ENCODE measurements around the gene PPP1CA. TPM values are rescaled to one million over a fixed set of nuclear protein-coding genes. Genes with fewer than 3 reads are reported as not detected.
A peak's percentile ranks its signal among the peaks of the same experiment; 100 is the strongest.

The PPP1CA gene
- total RNA-seq, 1 experiment from 2014 or later = 449 TPM

GRCh38 chr11:67410369-67410831 is 8.7 kb upstream of the PPP1CA start:
- Histone ChIP-seq H4K20me1 (ENCODE audit: low read length) (no peaks in the 10 kb centered on the region), H3K9me2 (replicated peaks; ENCODE audit: low read length) (no peaks in the 10 kb centered on the region), H3K9me3 (ENCODE audit: low read length) (no peaks in the 10 kb centered on the region), H3K4me3 (ENCODE audit: low read length) (no peak overlapping the region), H3K9ac (ENCODE audit: low read length) (no peak overlapping the region), H3K4me2 (ENCODE audit: low read length) (no peak overlapping the region), H2AFZ (ENCODE audit: low read length) (no peak overlapping the region), H3K79me2 (ENCODE audit: low read length) (no peaks in the 10 kb centered on the region), H3K27me3 (ENCODE audit: low read length) (no peaks in the 10 kb centered on the region), H3K27ac (ENCODE audit: low read length) (no peak overlapping the region), H3F3A (ENCODE audit: low read length, unreplicated experiment) (no peaks in the 10 kb centered on the region), H3K36me3 (ENCODE audit: low read depth, low read length) (no peaks in the 10 kb centered on the region), H3K4me1 (ENCODE audit: insufficient read depth, low read length) (no peaks in the 10 kb centered on the region; the same call in 1 of the 2 replicates)
- no peak for TF ChIP-seq EZH2 (IDR thresholded peaks at IDR 0.05; ENCODE audit: low read length, unreplicated experiment)
- no peak for TF ChIP-seq CTCF (conservative IDR thresholded peaks at IDR 0.05; ENCODE audit: low read depth, low read length)
- no peak for TF ChIP-seq EZH2phosphoT487 (IDR thresholded peaks at IDR 0.05; ENCODE audit: borderline replicate concordance, low read length)
- ChIA-PET POLR2A (ENCODE audit: unreplicated experiment) (no interaction called here), CTCF (no interaction called here)
- ATAC-seq (no peak), DNase-seq (no peak)
- intact Hi-C loops (cut with micrococcal nuclease) = no loop called here
- no TSS peak for BruUV-seq (replicated peaks)

- Histone ChIP-seq H3K79me2 (ENCODE audit: low read length) (no peaks in the 10 kb centered on the region), H3K9me3 (ENCODE audit: low read length) (no peaks in the 10 kb centered on the region), H3K36me3 (ENCODE audit: low read depth, low read length) (no peaks in the 10 kb centered on the region), H3K27me3 (ENCODE audit: low read length) (no peaks in the 10 kb centered on the region), H3K4me1 (ENCODE audit: insufficient read depth, low read length) (no peaks in the 10 kb centered on the region; the same call in 1 of the 2 replicates), H3K9ac (ENCODE audit: low read length) (no peak overlapping the region), H3F3A (ENCODE audit: low read length, unreplicated experiment) (no peaks in the 10 kb centered on the region), H3K27ac (ENCODE audit: low read length) (no peak overlapping the region), H3K4me2 (ENCODE audit: low read length) (no peak overlapping the region), H3K4me3 (ENCODE audit: low read length) (no peak overlapping the region), H4K20me1 (ENCODE audit: low read length) (no peaks in the 10 kb centered on the region), H3K9me2 (replicated peaks; ENCODE audit: low read length) (no peaks in the 10 kb centered on the region), H2AFZ (ENCODE audit: low read length) (no peak overlapping the region)
- BruUV-seq (replicated peaks) = no TSS peak
- CTCF ChIA-PET = no interaction called here
- POLR2A ChIA-PET (ENCODE audit: unreplicated experiment) = no interaction called here
- peak; percentile 44 for ATAC-seq
- TF ChIP-seq EZH2phosphoT487 (IDR thresholded peaks at IDR 0.05; ENCODE audit: borderline replicate concordance, low read length) (no peak), EZH2 (IDR thresholded peaks at IDR 0.05; ENCODE audit: low read length, unreplicated experiment) (no peak), CTCF (conservative IDR thresholded peaks at IDR 0.05; ENCODE audit: low read depth, low read length) (no peak)
- peak; percentile 53 for DNase-seq
- intact Hi-C loops (cut with micrococcal nuclease) = no loop called here
These were observed 8.2 kb upstream of the PPP1CA start for GRCh38 chr11:67409781-67410368.

- H3K9ac ChIP-seq (ENCODE audit: low read length) = no peak overlapping the region
- no peak for ATAC-seq
- no peak overlapping the region for H3K27ac ChIP-seq (ENCODE audit: low read length)
- H3K4me3 ChIP-seq (ENCODE audit: low read length) = no peak overlapping the region
- ChIA-PET CTCF (no interaction called here), POLR2A (ENCODE audit: unreplicated experiment) (no interaction called here)
- intact Hi-C loops (cut with micrococcal nuclease) = no loop called here
- TF ChIP-seq EZH2 (IDR thresholded peaks at IDR 0.05; ENCODE audit: low read length, unreplicated experiment) = no peak
- TF ChIP-seq CTCF (conservative IDR thresholded peaks at IDR 0.05; ENCODE audit: low read depth, low read length) = no peak
- no peak for TF ChIP-seq EZH2phosphoT487 (IDR thresholded peaks at IDR 0.05; ENCODE audit: borderline replicate concordance, low read length)
- no peaks in the 10 kb centered on the region for H3K79me2 ChIP-seq (ENCODE audit: low read length)
- H3K27me3 ChIP-seq (ENCODE audit: low read length) = no peaks in the 10 kb centered on the region
- BruUV-seq (replicated peaks) = no TSS peak
- H3K4me1 ChIP-seq (ENCODE audit: insufficient read depth, low read length) = no peaks in the 10 kb centered on the region; the same call in 1 of the 2 replicates
- DNase-seq = no peak
- H4K20me1 ChIP-seq (ENCODE audit: low read length) = no peaks in the 10 kb centered on the region
- no peaks in the 10 kb centered on the region for H3K9me2 ChIP-seq (replicated peaks; ENCODE audit: low read length)
- no peaks in the 10 kb centered on the region for H3K9me3 ChIP-seq (ENCODE audit: low read length)
- H3K4me2 ChIP-seq (ENCODE audit: low read length) = no peak overlapping the region
- H3K36me3 ChIP-seq (ENCODE audit: low read depth, low read length) = no peaks in the 10 kb centered on the region
- no peak overlapping the region for H2AFZ ChIP-seq (ENCODE audit: low read length)
- no peaks in the 10 kb centered on the region for H3F3A ChIP-seq (ENCODE audit: low read length, unreplicated experiment)
These were observed 7.6 kb upstream of the PPP1CA start for GRCh38 chr11:67409261-67409666.
